BE2C (cell line): ENCODE measurements around the gene PTPRQ.

Experiments used
- DNase-seq: peaks from one replicate; pipeline ENCODE4 v3.0.0-alpha.2; 2020
- H3K27me3 ChIP-seq: fragments of 250-450 bp; sonication (Bioruptor Pico); 2 replicates; pipeline ENCODE4 v1.5.1; 2020; ENCODE audit warnings: mild to moderate bottlenecking
- H3K36me3 ChIP-seq: fragments of 250-450 bp; sonication (Bioruptor Pico); 2 replicates; pipeline ENCODE4 v1.5.1; 2020; ENCODE audit warnings: mild to moderate bottlenecking
- H3K4me1 ChIP-seq: fragments of 250-450 bp; sonication (Bioruptor Pico); 2 replicates; pipeline ENCODE4 v1.5.1; 2020
- H3K4me3 ChIP-seq: 2 replicates; pipeline ENCODE4 v1.5.1; 2011; ENCODE audit warnings: low read depth, low read length
- H3K9me3 ChIP-seq: fragments of 250-450 bp; sonication (Bioruptor Pico); 2 replicates; pipeline ENCODE4 v1.5.1; 2020
- CTCF ChIP-seq: IDR thresholded peaks from 2 replicates; pipeline ENCODE4 v1.5.1; 2012; ENCODE audit warnings: mild to moderate bottlenecking, low read depth, low read length

Gene PTPRQ

GRCh38 chr12:80504389-80505163, 60.5 kb downstream of the PTPRQ start:
- no peaks in the 10 kb centered on the region for H3K4me1 ChIP-seq
- H3K36me3 ChIP-seq = no peaks in the 10 kb centered on the region
- no peak for TF ChIP-seq CTCF
- H3K27me3 ChIP-seq = no peaks in the 10 kb centered on the region
- no peaks in the 10 kb centered on the region for H3K9me3 ChIP-seq
- H3K4me3 ChIP-seq = no peak overlapping the region
- no peak for DNase-seq

- Histone ChIP-seq H3K27me3 (no peaks in the 10 kb centered on the region), H3K36me3 (no peaks in the 10 kb centered on the region), H3K9me3 (no peaks in the 10 kb centered on the region), H3K4me3 (no peak overlapping the region), H3K4me1 (no peaks in the 10 kb centered on the region)
- peak; percentile 19 for DNase-seq
- no peak for TF ChIP-seq CTCF
These were observed 65.9 kb downstream of the PTPRQ start for GRCh38 chr12:80509781-80510556.

GRCh38 chr12:80512781-80513180, 68.7 kb downstream of the PTPRQ start:
- TF ChIP-seq CTCF = no peak
- no peaks in the 10 kb centered on the region for H3K36me3 ChIP-seq

GRCh38 chr12:80513211-80513610, 69.2 kb downstream of the PTPRQ start:
- DNase-seq = no peak
- no peaks in the 10 kb centered on the region for H3K27me3 ChIP-seq

More at GRCh38 chr12:80512781-80513180, 68.7 kb downstream of the PTPRQ start:
- Histone ChIP-seq H3K27me3 (no peaks in the 10 kb centered on the region), H3K4me3 (no peak overlapping the region), H3K9me3 (no peaks in the 10 kb centered on the region), H3K4me1 (no peaks in the 10 kb centered on the region)
- no peak for DNase-seq

GRCh38 chr12:80517655-80518054, 73.6 kb downstream of the PTPRQ start:
- DNase-seq = no peak
- Histone ChIP-seq H3K36me3 (no peaks in the 10 kb centered on the region), H3K9me3 (no peaks in the 10 kb centered on the region), H3K27me3 (no peaks in the 10 kb centered on the region), H3K4me3 (no peak overlapping the region), H3K4me1 (no peaks in the 10 kb centered on the region)
- no peak for TF ChIP-seq CTCF

More at GRCh38 chr12:80513211-80513610, 69.2 kb downstream of the PTPRQ start:
- no peaks in the 10 kb centered on the region for H3K36me3 ChIP-seq
- H3K4me1 ChIP-seq = no peaks in the 10 kb centered on the region
- no peaks in the 10 kb centered on the region for H3K9me3 ChIP-seq
- no peak for TF ChIP-seq CTCF
- H3K4me3 ChIP-seq = no peak overlapping the region

GRCh38 chr12:80531646-80532045, 87.6 kb downstream of the PTPRQ start:
- no peaks in the 10 kb centered on the region for H3K9me3 ChIP-seq
- no peak overlapping the region for H3K4me3 ChIP-seq
- no peak for DNase-seq
- no peaks in the 10 kb centered on the region for H3K36me3 ChIP-seq
- H3K27me3 ChIP-seq = no peaks in the 10 kb centered on the region
- H3K4me1 ChIP-seq = no peaks in the 10 kb centered on the region
- no peak for TF ChIP-seq CTCF
